Measurements from ENCODE around the gene METTL24. TPM values are rescaled to one million over a fixed set of nuclear protein-coding genes. Genes with fewer than 3 reads are reported as not detected.

The METTL24 gene
- total and polyA plus RNA-seq, 4 donors: 0.14 to 2.0 (median 0.91) TPM

DNA sequence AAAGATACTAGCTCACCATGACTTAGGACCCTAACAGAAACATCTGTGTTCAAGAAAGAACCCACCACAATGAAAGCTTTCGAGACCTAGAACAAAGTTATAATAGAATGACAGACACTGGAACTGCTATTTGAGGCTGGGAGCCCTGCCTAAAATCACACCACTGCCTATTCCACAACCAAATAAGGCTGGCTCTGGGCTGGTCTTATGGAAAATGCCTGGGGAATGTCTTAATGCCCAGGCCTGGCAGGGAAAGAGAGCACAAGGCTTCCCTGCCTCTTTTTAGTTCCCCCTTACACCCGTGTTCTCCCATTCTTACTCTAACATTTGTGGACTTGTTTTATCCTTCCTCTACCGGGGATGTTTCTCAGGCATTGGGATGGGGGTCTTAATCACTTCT, 5.6 kb upstream of the METTL24 start:
- H3K4me3 ChIP-seq (ENCODE audit: low read depth in 1 of 3, low read length in 3 of 3): no peak overlapping the region
- no peaks in the 10 kb centered on the region for H3K27me3 ChIP-seq (ENCODE audit: control insufficient read depth in 4 of 4, insufficient read depth in 4 of 4, low read length in 3 of 4)
- no peak for DNase-seq (ENCODE audit: low spot score)
- H3K9me3 ChIP-seq (ENCODE audit: control insufficient read depth in 4 of 4, low read length in 3 of 4): no peaks in the 10 kb centered on the region
- H3K36me3 ChIP-seq (ENCODE audit: control insufficient read depth in 4 of 4, insufficient read depth in 3 of 4, low read depth in 1 of 4, low read length in 3 of 4): no peaks in the 10 kb centered on the region
- H3K27ac ChIP-seq (ENCODE audit: low read depth in 1 of 2, low read length in 2 of 2): no peak overlapping the region
- H3K4me1 ChIP-seq (ENCODE audit: control insufficient read depth in 4 of 4, insufficient read depth in 4 of 4, low read length in 3 of 4): peaks cover 0 to 7% (median 4%) of the 10 kb centered on the region in 4 donors
- 95% methylated on average over 3 of the region's 3 CpGs for WGBS
- no peak overlapping the region for H3K9ac ChIP-seq (ENCODE audit: low read depth in 1 of 2, low read length in 2 of 2)
- TF ChIP-seq, protein P1, sequence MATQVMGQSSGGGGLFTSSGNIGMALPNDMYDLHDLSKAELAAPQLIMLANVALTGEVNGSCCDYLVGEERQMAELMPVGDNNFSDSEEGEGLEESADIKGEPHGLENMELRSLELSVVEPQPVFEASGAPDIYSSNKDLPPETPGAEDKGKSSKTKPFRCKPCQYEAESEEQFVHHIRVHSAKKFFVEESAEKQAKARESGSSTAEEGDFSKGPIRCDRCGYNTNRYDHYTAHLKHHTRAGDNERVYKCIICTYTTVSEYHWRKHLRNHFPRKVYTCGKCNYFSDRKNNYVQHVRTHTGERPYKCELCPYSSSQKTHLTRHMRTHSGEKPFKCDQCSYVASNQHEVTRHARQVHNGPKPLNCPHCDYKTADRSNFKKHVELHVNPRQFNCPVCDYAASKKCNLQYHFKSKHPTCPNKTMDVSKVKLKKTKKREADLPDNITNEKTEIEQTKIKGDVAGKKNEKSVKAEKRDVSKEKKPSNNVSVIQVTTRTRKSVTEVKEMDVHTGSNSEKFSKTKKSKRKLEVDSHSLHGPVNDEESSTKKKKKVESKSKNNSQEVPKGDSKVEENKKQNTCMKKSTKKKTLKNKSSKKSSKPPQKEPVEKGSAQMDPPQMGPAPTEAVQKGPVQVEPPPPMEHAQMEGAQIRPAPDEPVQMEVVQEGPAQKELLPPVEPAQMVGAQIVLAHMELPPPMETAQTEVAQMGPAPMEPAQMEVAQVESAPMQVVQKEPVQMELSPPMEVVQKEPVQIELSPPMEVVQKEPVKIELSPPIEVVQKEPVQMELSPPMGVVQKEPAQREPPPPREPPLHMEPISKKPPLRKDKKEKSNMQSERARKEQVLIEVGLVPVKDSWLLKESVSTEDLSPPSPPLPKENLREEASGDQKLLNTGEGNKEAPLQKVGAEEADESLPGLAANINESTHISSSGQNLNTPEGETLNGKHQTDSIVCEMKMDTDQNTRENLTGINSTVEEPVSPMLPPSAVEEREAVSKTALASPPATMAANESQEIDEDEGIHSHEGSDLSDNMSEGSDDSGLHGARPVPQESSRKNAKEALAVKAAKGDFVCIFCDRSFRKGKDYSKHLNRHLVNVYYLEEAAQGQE (IDR thresholded peaks at IDR 0.05): no peak
- TF ChIP-seq GABPA (IDR thresholded peaks at IDR 0.05 in 1 of 2, conservative IDR thresholded peaks at IDR 0.05 in 1 of 2): no peak
- TF ChIP-seq JUND (IDR thresholded peaks at IDR 0.05): no peak
- no peak for TF ChIP-seq FOXA2 (IDR thresholded peaks at IDR 0.05)
- no peak for TF ChIP-seq MAX (IDR thresholded peaks at IDR 0.05)

GRCh38 chr6:110360676-110361075, 2.5 kb upstream of the METTL24 start:
- no peak for DNase-seq (ENCODE audit: low spot score)
- Histone ChIP-seq H3K9me3 (ENCODE audit: control insufficient read depth in 4 of 4, low read length in 3 of 4) (no peaks in the 10 kb centered on the region), H3K4me3 (ENCODE audit: low read depth in 1 of 3, low read length in 3 of 3) (no peak overlapping the region), H3K4me1 (ENCODE audit: control insufficient read depth in 4 of 4, insufficient read depth in 4 of 4, low read length in 3 of 4) (peaks cover 0 to 19% (median 8%) of the 10 kb centered on the region in 4 donors), H3K9ac (ENCODE audit: low read depth in 1 of 2, low read length in 2 of 2) (no peak overlapping the region), H3K27me3 (ENCODE audit: control insufficient read depth in 4 of 4, insufficient read depth in 4 of 4, low read length in 3 of 4) (no peaks in the 10 kb centered on the region), H3K36me3 (ENCODE audit: control insufficient read depth in 4 of 4, insufficient read depth in 3 of 4, low read depth in 1 of 4, low read length in 3 of 4) (no peaks in the 10 kb centered on the region), H3K27ac (ENCODE audit: low read depth in 1 of 2, low read length in 2 of 2) (no peak overlapping the region)
- WGBS: 28% methylated on average over 3 of the region's 3 CpGs
- no peak for TF ChIP-seq MAX (IDR thresholded peaks at IDR 0.05)
- TF ChIP-seq HNF4A (conservative IDR thresholded peaks at IDR 0.05): peak; percentile 40 to 51
- TF ChIP-seq RXRA (IDR thresholded peaks at IDR 0.05): peak; percentile 28 to 56
- TF ChIP-seq SP1 (IDR thresholded peaks at IDR 0.05): peak; percentile 22
- no peak for TF ChIP-seq EGR1 (IDR thresholded peaks at IDR 0.05; ENCODE audit: low read depth in 2 of 2)
- no peak for TF ChIP-seq YY1 (IDR thresholded peaks at IDR 0.05)
- peak; percentile 18 for TF ChIP-seq FOXA2 (IDR thresholded peaks at IDR 0.05)
- no peak for TF ChIP-seq HNF4G (IDR thresholded peaks at IDR 0.05)
- TF ChIP-seq, protein P2, sequence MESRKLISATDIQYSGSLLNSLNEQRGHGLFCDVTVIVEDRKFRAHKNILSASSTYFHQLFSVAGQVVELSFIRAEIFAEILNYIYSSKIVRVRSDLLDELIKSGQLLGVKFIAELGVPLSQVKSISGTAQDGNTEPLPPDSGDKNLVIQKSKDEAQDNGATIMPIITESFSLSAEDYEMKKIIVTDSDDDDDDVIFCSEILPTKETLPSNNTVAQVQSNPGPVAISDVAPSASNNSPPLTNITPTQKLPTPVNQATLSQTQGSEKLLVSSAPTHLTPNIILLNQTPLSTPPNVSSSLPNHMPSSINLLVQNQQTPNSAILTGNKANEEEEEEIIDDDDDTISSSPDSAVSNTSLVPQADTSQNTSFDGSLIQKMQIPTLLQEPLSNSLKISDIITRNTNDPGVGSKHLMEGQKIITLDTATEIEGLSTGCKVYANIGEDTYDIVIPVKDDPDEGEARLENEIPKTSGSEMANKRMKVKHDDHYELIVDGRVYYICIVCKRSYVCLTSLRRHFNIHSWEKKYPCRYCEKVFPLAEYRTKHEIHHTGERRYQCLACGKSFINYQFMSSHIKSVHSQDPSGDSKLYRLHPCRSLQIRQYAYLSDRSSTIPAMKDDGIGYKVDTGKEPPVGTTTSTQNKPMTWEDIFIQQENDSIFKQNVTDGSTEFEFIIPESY (IDR thresholded peaks at IDR 0.05): no peak

- peak in 1 of 2 donors; percentile 20 for TF ChIP-seq RXRA (IDR thresholded peaks at IDR 0.05)
- no peak for TF ChIP-seq TAF1 (conservative IDR thresholded peaks at IDR 0.05)
- Histone ChIP-seq H3K4me1 (ENCODE audit: control insufficient read depth in 4 of 4, insufficient read depth in 4 of 4, low read length in 3 of 4) (peaks cover 0 to 19% (median 8%) of the 10 kb centered on the region in 4 donors), H3K9ac (ENCODE audit: low read depth in 1 of 2, low read length in 2 of 2) (no peak overlapping the region), H3K27ac (ENCODE audit: low read depth in 1 of 2, low read length in 2 of 2) (no peak overlapping the region), H3K27me3 (ENCODE audit: control insufficient read depth in 4 of 4, insufficient read depth in 4 of 4, low read length in 3 of 4) (no peaks in the 10 kb centered on the region), H3K36me3 (ENCODE audit: control insufficient read depth in 4 of 4, insufficient read depth in 3 of 4, low read depth in 1 of 4, low read length in 3 of 4) (no peaks in the 10 kb centered on the region), H3K4me3 (ENCODE audit: low read depth in 1 of 3, low read length in 3 of 3) (no peak overlapping the region), H3K9me3 (ENCODE audit: control insufficient read depth in 4 of 4, low read length in 3 of 4) (no peaks in the 10 kb centered on the region)
- DNase-seq (ENCODE audit: low spot score): no peak
- WGBS: 77% methylated on average over 5 of the region's 5 CpGs
These were observed 1.4 kb upstream of the METTL24 start for GRCh38 chr6:110359556-110359955.
